DND-41 (cell line): ENCODE data around the gene FAM120A.

Source experiments
- ATAC-seq: fragments of 200-7000 bp; cut with Tn5 transposase; 3 replicates; pipeline ENCODE4 v1.9.1; 2021; ENCODE audit warnings: low read depth; ENCODE audit not compliant: insufficient read depth
- DNase-seq: peaks from one replicate; pipeline ENCODE4 v3.0.0-alpha.2; 2020
- H2AFZ ChIP-seq: 2 replicates; pipeline ENCODE4 v1.6.0; 2012; ENCODE audit warnings: low read depth, low read length
- H3K27ac ChIP-seq: 2 replicates; pipeline ENCODE4 v1.5.1; 2012; ENCODE audit warnings: low read length, inconsistent platforms
- H3K27me3 ChIP-seq: fragments of 200-600 bp; sonication (generic); 2 replicates; pipeline ENCODE4 v1.6.0; 2012; ENCODE audit warnings: low read length, mild to moderate bottlenecking, inconsistent platforms; ENCODE audit not compliant: insufficient read depth, poor library complexity
- H3K36me3 ChIP-seq: 2 replicates; pipeline ENCODE4 v1.5.1; 2012; ENCODE audit warnings: low read length, inconsistent platforms; ENCODE audit not compliant: insufficient read depth
- H3K4me1 ChIP-seq: 2 replicates; pipeline ENCODE4 v1.5.1; 2012; ENCODE audit warnings: mild to moderate bottlenecking, low read length; ENCODE audit not compliant: insufficient read depth
- H3K4me2 ChIP-seq: 2 replicates; pipeline ENCODE4 v1.6.0; 2012; ENCODE audit warnings: mild to moderate bottlenecking, moderate library complexity, low read length, inconsistent platforms; ENCODE audit not compliant: insufficient read depth
- H3K4me3 ChIP-seq, 2 experiments: fragments of 200-600 bp in 1 of 2; shearing (Covaris generic) in 1 of 2; 2 replicates each; pipeline ENCODE4 v1.5.1; 2012 to 2016; ENCODE audit warnings: inconsistent platforms in 2 of 2, low read length in 2 of 2, mild to moderate bottlenecking in 2 of 2, low read depth in 1 of 2, moderate library complexity in 1 of 2
- H3K79me2 ChIP-seq: 2 replicates; pipeline ENCODE4 v1.6.0; 2012; ENCODE audit warnings: low read length, inconsistent platforms; ENCODE audit not compliant: insufficient read depth
- H3K9ac ChIP-seq: 2 replicates; pipeline ENCODE4 v1.6.0; 2012; ENCODE audit warnings: low read depth, mild to moderate bottlenecking, inconsistent platforms, low read length, moderate library complexity
- H3K9me3 ChIP-seq: 2 replicates; pipeline ENCODE4 v1.5.1; 2012; ENCODE audit warnings: low read length, moderate library complexity, mild to moderate bottlenecking, inconsistent platforms; ENCODE audit not compliant: insufficient read depth, severe bottlenecking
- H4K20me1 ChIP-seq: 2 replicates; pipeline ENCODE4 v1.6.0; 2012; ENCODE audit warnings: low read length; ENCODE audit not compliant: insufficient read depth
- EZH2 ChIP-seq: IDR thresholded peaks from 3 replicates; pipeline ENCODE4 v1.6.1; 2012; ENCODE audit warnings: borderline replicate concordance, low read depth, mild to moderate bottlenecking, moderate library complexity, low read length, inconsistent platforms; ENCODE audit not compliant: severe bottlenecking
- TF ChIP-seq, protein P1 (sequence below): IDR thresholded peaks from 2 replicates; pipeline ENCODE4 v1.5.1; 2012; ENCODE audit warnings: borderline replicate concordance, low read length, moderate library complexity, mild to moderate bottlenecking; ENCODE audit not compliant: poor library complexity, severe bottlenecking; ENCODE audit errors: extremely low read depth

FAM120A gene

DNA sequence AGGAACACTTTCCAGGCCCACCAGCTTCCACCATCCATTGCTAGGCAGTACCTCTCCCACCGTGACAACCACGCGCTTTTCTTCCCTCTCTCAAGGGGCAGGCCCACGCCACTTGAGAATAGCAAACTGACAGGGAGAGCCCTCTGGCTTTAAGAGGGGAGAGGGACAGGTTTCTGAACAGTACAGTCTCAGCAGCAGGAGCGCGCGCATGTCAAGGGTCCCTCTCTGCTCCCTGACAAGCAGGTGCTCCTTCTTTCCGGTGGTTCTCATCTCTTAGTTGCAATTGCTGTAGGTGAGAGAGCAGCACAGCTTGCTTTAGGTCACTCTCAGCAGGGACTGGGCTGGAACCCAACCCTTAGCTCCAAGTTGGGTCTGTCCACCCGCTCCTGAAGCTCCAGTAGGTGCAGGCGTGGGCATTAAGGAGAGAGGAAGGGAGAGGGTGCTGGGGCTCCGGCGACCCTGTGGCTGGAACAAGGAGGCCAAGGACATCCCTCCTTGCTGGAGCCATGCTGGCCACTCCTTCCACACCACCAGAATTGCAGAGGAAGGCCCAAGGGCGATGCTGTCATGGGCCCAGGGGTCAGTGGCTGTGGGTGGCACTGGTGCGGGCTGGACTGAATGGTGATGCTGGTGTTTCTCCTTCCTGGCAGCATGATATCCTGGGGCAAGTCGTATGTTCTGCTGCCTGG is 115.9 kb downstream of the FAM120A start:
- Histone ChIP-seq H3K27ac (peak overlapping the region; percentile 98), H4K20me1 (no peaks in the 10 kb centered on the region), H3K4me2 (peak overlapping the region; percentile 82), H3K79me2 (peaks cover 11% of the 10 kb centered on the region), H3K4me3 (peak overlapping the region; percentile 35 to 64; a peak in 3 of 4 replicates), H3K9ac (peak overlapping the region; percentile 92), H3K4me1 (peaks cover 17% of the 10 kb centered on the region), H2AFZ (peak overlapping the region; percentile 85), H3K9me3 (peaks cover 4% of the 10 kb centered on the region), H3K36me3 (peaks cover 27% of the 10 kb centered on the region), H3K27me3 (no peaks in the 10 kb centered on the region)
- DNase-seq (peak; percentile 48), ATAC-seq (peak; percentile 6)
- TF ChIP-seq, protein P1, sequence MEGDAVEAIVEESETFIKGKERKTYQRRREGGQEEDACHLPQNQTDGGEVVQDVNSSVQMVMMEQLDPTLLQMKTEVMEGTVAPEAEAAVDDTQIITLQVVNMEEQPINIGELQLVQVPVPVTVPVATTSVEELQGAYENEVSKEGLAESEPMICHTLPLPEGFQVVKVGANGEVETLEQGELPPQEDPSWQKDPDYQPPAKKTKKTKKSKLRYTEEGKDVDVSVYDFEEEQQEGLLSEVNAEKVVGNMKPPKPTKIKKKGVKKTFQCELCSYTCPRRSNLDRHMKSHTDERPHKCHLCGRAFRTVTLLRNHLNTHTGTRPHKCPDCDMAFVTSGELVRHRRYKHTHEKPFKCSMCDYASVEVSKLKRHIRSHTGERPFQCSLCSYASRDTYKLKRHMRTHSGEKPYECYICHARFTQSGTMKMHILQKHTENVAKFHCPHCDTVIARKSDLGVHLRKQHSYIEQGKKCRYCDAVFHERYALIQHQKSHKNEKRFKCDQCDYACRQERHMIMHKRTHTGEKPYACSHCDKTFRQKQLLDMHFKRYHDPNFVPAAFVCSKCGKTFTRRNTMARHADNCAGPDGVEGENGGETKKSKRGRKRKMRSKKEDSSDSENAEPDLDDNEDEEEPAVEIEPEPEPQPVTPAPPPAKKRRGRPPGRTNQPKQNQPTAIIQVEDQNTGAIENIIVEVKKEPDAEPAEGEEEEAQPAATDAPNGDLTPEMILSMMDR: peak; percentile 23
- TF ChIP-seq EZH2: no peak

DNA sequence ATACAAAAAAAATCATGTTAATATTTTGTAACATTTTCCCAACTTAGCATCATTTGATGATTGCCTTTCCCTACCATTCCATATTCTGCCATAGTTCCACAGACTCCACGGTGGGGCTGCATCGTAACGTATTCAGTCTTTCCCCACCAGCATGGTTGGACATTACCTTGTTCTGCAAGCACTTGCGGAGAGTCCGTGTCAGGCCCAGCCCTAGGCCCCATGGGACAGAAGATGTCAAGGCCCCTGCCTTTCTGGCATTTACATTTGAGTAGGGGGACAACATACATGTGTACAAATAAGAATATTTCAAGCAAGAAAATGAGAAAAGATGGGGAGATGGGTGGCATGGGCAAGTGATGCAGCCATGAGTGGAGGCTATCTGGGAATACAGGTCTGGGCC is 116.7 kb downstream of the FAM120A start:
- no peak for TF ChIP-seq EZH2
- TF ChIP-seq, protein P1: no peak
- Histone ChIP-seq H3K4me2 (no peak overlapping the region), H2AFZ (no peak overlapping the region), H4K20me1 (no peaks in the 10 kb centered on the region), H3K27ac (no peak overlapping the region), H3K27me3 (no peaks in the 10 kb centered on the region), H3K9me3 (peaks cover 4% of the 10 kb centered on the region), H3K4me3 (no peak overlapping the region), H3K4me1 (peaks cover 17% of the 10 kb centered on the region), H3K36me3 (peaks cover 19% of the 10 kb centered on the region), H3K9ac (no peak overlapping the region), H3K79me2 (peaks cover 11% of the 10 kb centered on the region)
- ATAC-seq (no peak), DNase-seq (no peak)

DNA sequence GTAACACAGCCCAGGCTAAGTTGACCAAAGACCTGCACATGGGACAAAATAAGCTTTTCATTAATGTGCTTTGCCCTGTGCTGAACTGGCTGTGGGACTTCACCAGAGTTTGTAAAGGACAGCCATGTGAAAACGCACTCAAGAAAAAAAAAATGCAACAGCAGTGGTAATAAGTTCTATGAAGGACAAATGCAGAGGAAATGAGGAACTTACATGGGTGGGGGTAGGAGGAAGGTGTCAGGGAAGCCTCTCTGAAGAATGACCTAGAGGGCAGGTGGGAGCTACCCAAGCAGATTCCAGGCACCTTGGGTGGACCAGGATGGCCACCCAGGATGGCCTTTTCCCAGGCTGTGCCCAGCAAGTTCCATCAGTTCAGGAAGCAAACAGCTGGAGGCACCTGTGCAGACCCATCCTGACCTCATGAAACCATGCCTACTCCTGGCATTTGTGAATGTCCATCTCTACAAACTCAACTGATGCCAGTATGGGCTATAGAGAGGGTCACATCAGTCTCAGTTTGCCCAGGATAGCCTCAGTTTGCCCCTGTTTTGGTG is 118.2 kb downstream of the FAM120A start:
- Histone ChIP-seq H4K20me1 (no peaks in the 10 kb centered on the region), H2AFZ (no peak overlapping the region), H3K27ac (no peak overlapping the region), H3K27me3 (no peaks in the 10 kb centered on the region), H3K9me3 (peaks cover 4% of the 10 kb centered on the region), H3K36me3 (peaks cover 5% of the 10 kb centered on the region; the same call in 1 of the 2 replicates), H3K9ac (no peak overlapping the region), H3K79me2 (peaks cover 14% of the 10 kb centered on the region), H3K4me1 (peaks cover 19% of the 10 kb centered on the region), H3K4me2 (no peak overlapping the region), H3K4me3 (no peak overlapping the region)
- no peak for TF ChIP-seq EZH2
- TF ChIP-seq, protein P1: no peak
- ATAC-seq (no peak), DNase-seq (no peak)
